ENCODE data around the gene TAF11. TPM values are rescaled to one million over a fixed set of nuclear protein-coding genes. Genes with fewer than 3 reads are reported as not detected.

Gene TAF11
- total and polyA plus RNA-seq, 4 donors = 26.4 to 49.3 (median 46.2) TPM

- Histone ChIP-seq H3K27me3 (ENCODE audit: control insufficient read depth, insufficient read depth, low read length) (no peaks in the 10 kb centered on the region), H3K27ac (ENCODE audit: low read depth, low read length) (no peak overlapping the region), H3K4me1 (ENCODE audit: control insufficient read depth, insufficient read depth, low read length) (peaks cover 4% of the 10 kb centered on the region), H3K4me3 (ENCODE audit: low read depth, low read length) (no peak overlapping the region), H3K9me3 (ENCODE audit: control insufficient read depth, insufficient read depth, low read length) (no peaks in the 10 kb centered on the region), H3K36me3 (ENCODE audit: control insufficient read depth, insufficient read depth, low read length) (peaks cover 23% of the 10 kb centered on the region)
- DNase-seq (ENCODE audit: low read depth in 4 of 6, low spot score in 6 of 6) = no peak
- WGBS (ENCODE audit: insufficient coverage) = 100% methylated on average over 1 of the region's 1 CpG
Measured at GRCh38 chr6:34832942-34833341, 54.9 kb downstream of the TAF11 start.

- Histone ChIP-seq H3K27ac (ENCODE audit: low read depth, low read length) (no peak overlapping the region), H3K9me3 (ENCODE audit: control insufficient read depth, insufficient read depth, low read length) (no peaks in the 10 kb centered on the region), H3K4me3 (ENCODE audit: low read depth, low read length) (no peak overlapping the region), H3K4me1 (ENCODE audit: control insufficient read depth, insufficient read depth, low read length) (no peaks in the 10 kb centered on the region), H3K27me3 (ENCODE audit: control insufficient read depth, insufficient read depth, low read length) (no peaks in the 10 kb centered on the region), H3K36me3 (ENCODE audit: control insufficient read depth, insufficient read depth, low read length) (peaks cover 31% of the 10 kb centered on the region)
- DNase-seq (ENCODE audit: low read depth in 4 of 6, low spot score in 6 of 6) = peak in 1 of 6 donors; percentile 1
- WGBS (ENCODE audit: insufficient coverage) = no CpG with 5 or more reads among the region's 2 CpGs
Measured at GRCh38 chr6:34829137-34829536, 58.7 kb downstream of the TAF11 start.

Other genes with a start within 250 kb of the TAF11 start
- 10 to 100 TPM; 29.6 to 34.4 TPM for gene ILRUN, start 191.3 kb downstream of the TAF11 start, total RNA-seq
- 10 to 100 TPM; 37.1 to 38.0 TPM for gene ILRUN, start 191.3 kb downstream of the TAF11 start, polyA plus RNA-seq (ENCODE audit: insufficient read length in 2 of 2)
- gene SNRPC, start 130.5 kb downstream of the TAF11 start, total RNA-seq = 10 to 100 TPM; 24.0 to 84.6 TPM
- 100 to 1,000 TPM; 118 to 123 TPM for gene SNRPC, start 130.5 kb downstream of the TAF11 start, polyA plus RNA-seq (ENCODE audit: insufficient read length in 2 of 2)
- 10 to 100 TPM; 12.1 to 14.0 TPM for gene BLTP3A, start 96.0 kb downstream of the TAF11 start, total RNA-seq
- gene BLTP3A, start 96.0 kb downstream of the TAF11 start, polyA plus RNA-seq (ENCODE audit: insufficient read length in 2 of 2) = 10 to 100 TPM; 12.2 TPM
- gene ANKS1A, start 1.2 kb upstream of the TAF11 start, total RNA-seq = 10 to 100 TPM; 31.1 to 34.0 TPM
- 10 to 100 TPM; 50.8 to 53.6 TPM for gene ANKS1A, start 1.2 kb upstream of the TAF11 start, polyA plus RNA-seq (ENCODE audit: insufficient read length in 2 of 2)